SK-N-SH treated with all-trans-retinoic acid at 6 μM for 48 hours (cell line): ENCODE measurements around the gene STEEP1.

Experiments
- ARNTL ChIP-seq: fragments of 450-650 bp; formaldehyde crosslinking; IDR thresholded peaks from 2 replicates; pipeline ENCODE4 v1.5.0; 2020; ENCODE audit warnings: low read depth, mild to moderate bottlenecking, moderate library complexity, borderline replicate concordance
- CSDC2 ChIP-seq: fragments of 250-450 bp; sonication (Bioruptor Pico); IDR thresholded peaks from 2 replicates; pipeline ENCODE4 v1.5.0; 2020; ENCODE audit warnings: mild to moderate bottlenecking, moderate library complexity
- ESRRG ChIP-seq: fragments of 250-450 bp; sonication (Bioruptor Pico); IDR thresholded peaks from 2 replicates; pipeline ENCODE4 v1.6.1; 2021; ENCODE audit warnings: mild to moderate bottlenecking
- ISL1 ChIP-seq: fragments of 250-450 bp; sonication (Bioruptor Pico); IDR thresholded peaks from 2 replicates; pipeline ENCODE4 v2.1.2; 2022; ENCODE audit warnings: mild to moderate bottlenecking, moderate library complexity
- PATZ1 ChIP-seq: fragments of 250-450 bp; sonication (Bioruptor Pico); IDR thresholded peaks from 2 replicates; pipeline ENCODE4 v1.8.0; 2020; ENCODE audit warnings: mild to moderate bottlenecking, moderate library complexity, borderline replicate concordance
- PPARA ChIP-seq: fragments of 250-450 bp; sonication (Bioruptor Pico); IDR thresholded peaks from 2 replicates; pipeline ENCODE4 v1.5.0; 2020; ENCODE audit warnings: mild to moderate bottlenecking, borderline replicate concordance
- RARB ChIP-seq: fragments of 250-450 bp; sonication (Bioruptor Pico); IDR thresholded peaks from 2 replicates; pipeline ENCODE4 v1.8.0; 2021; ENCODE audit warnings: mild to moderate bottlenecking, moderate library complexity
- SNAI2 ChIP-seq: fragments of 250-450 bp; sonication (Bioruptor Pico); IDR thresholded peaks from 2 replicates; pipeline ENCODE4 v1.5.0; 2020; ENCODE audit warnings: mild to moderate bottlenecking, moderate library complexity
- ZFP3 ChIP-seq: fragments of 250-450 bp; sonication (Bioruptor Pico); IDR thresholded peaks from 2 replicates; pipeline ENCODE4 v1.5.0; 2020; ENCODE audit warnings: mild to moderate bottlenecking, moderate library complexity

DNA sequence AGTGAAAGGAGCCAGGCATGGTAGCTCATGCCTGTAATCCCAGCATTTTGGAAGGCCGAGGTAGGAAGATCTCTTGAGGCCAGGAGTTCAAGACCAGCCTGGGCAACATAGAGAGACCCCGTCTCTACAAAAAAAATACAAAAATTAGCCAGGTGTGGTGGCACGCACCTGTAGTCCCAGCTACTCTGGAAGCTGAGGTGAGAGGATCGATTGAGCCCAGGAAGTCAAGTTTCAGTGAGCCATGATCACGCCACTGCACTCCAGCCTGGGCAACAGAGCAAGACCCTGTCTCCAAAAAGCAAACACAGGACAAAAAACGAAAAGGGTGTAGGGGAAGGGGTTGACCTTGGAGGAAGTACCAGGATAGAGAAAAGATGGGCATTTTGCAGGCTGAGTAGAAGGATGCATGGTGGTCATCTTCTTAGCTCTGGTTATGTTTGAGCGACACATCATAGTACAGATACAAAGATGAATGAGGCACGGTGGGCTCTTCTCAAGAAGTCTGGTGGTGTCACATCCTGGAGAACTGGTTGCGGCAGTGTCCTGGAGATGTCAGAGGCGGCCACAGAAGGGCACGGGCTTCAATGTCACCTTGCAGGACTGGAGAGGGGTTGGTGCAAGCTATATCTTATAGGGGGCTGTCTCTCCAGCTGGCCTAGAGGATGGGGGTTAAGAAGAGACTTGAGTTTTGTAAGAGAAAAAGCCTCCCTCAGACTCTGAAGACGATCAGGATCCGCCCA lies 65.0 kb downstream of the STEEP1 start:
- TF ChIP-seq ISL1 (CRISPR knock-in tag), result no peak
- no peak for TF ChIP-seq ARNTL (CRISPR knock-in tag)
- TF ChIP-seq RARB, result no peak
- TF ChIP-seq SNAI2 (CRISPR knock-in tag), result no peak
- TF ChIP-seq PATZ1 (CRISPR knock-in tag), result no peak
- TF ChIP-seq ESRRG, result no peak
- no peak for TF ChIP-seq PPARA (CRISPR knock-in tag)
- TF ChIP-seq ZFP3 (CRISPR knock-in tag), result no peak
- no peak for TF ChIP-seq CSDC2
